ENCODE measurements around the gene TEX10. TPM values are rescaled to one million over a fixed set of nuclear protein-coding genes. Genes with fewer than 3 reads are reported as not detected.

Gene TEX10
- total and polyA plus RNA-seq, 2 of the 13 experiments (the other 11 are each of a cell fraction or from before 2014, with no cell fraction given) = 18.1 to 38.7 TPM

DNA sequence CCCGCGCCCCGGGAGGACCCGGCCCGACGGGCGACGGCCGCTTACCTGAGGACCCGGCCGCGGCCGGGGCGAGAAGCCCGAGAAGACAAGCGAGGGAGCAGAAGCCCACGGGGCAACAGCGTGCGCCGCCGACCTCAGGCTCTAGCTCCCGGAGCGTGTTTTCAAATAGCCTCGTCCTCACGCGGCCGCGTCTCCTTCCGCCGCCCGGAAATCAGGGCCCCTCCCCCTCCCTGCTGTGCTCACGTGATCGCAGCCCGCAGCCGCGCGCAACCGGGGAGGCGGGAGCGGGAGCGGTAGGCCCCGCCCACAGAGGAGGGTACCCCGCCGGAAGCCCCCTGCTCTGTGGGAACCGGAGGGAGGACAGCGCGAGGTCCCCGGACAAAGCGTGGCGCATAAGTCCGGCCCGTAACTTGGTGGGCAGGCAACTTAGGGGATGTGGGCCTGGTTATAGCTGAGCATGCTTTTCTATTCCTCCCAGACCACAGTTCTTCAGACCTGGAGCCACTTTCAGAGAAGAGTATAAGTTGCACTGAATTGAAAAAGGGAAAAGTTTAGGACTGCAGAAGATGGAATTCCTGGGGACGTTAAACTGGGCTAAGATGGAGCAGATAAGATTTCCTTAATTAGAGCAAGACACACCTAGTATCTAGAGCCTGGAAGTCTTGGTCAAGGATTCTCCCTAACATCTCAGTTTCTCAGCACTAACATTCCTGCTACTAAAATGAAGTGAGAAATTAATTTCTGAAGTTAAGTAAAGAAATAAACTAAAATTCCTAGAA lies at the start of gene TEX10 (continued):
- TF ChIP-seq, protein P1, sequence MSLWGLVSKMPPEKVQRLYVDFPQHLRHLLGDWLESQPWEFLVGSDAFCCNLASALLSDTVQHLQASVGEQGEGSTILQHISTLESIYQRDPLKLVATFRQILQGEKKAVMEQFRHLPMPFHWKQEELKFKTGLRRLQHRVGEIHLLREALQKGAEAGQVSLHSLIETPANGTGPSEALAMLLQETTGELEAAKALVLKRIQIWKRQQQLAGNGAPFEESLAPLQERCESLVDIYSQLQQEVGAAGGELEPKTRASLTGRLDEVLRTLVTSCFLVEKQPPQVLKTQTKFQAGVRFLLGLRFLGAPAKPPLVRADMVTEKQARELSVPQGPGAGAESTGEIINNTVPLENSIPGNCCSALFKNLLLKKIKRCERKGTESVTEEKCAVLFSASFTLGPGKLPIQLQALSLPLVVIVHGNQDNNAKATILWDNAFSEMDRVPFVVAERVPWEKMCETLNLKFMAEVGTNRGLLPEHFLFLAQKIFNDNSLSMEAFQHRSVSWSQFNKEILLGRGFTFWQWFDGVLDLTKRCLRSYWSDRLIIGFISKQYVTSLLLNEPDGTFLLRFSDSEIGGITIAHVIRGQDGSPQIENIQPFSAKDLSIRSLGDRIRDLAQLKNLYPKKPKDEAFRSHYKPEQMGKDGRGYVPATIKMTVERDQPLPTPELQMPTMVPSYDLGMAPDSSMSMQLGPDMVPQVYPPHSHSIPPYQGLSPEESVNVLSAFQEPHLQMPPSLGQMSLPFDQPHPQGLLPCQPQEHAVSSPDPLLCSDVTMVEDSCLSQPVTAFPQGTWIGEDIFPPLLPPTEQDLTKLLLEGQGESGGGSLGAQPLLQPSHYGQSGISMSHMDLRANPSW (CRISPR knock-in tag; IDR thresholded peaks at IDR 0.05; ENCODE audit: borderline replicate concordance) = no peak
- peak; percentile 87; the same call in 1 of the 2 replicates for TF ChIP-seq MAZ (IDR thresholded peaks at IDR 0.05; ENCODE audit: borderline replicate concordance, low read depth, low read length)
- peak; percentile 87 for TF ChIP-seq MAZ (CRISPR knock-in tag; IDR thresholded peaks at IDR 0.05; ENCODE audit: low read depth)
- TF ChIP-seq MTA1 (CRISPR knock-in tag; IDR thresholded peaks at IDR 0.05; ENCODE audit: borderline replicate concordance) = no peak; the same call in 1 of the 2 replicates
- no peak for TF ChIP-seq KAT2B (IDR thresholded peaks at IDR 0.05; ENCODE audit: borderline replicate concordance, low read depth, low read length)
- no peak for TF ChIP-seq SETDB1 (CRISPR knock-in tag; IDR thresholded peaks at IDR 0.05; ENCODE audit: borderline replicate concordance)
- TF ChIP-seq CCAR2 (optimal IDR thresholded peaks at IDR 0.05; ENCODE audit: low read depth, low read length) = no peak
- TF ChIP-seq ZNF605 (CRISPR knock-in tag; IDR thresholded peaks at IDR 0.05) = peak; percentile 97
- TF ChIP-seq, protein P2, sequence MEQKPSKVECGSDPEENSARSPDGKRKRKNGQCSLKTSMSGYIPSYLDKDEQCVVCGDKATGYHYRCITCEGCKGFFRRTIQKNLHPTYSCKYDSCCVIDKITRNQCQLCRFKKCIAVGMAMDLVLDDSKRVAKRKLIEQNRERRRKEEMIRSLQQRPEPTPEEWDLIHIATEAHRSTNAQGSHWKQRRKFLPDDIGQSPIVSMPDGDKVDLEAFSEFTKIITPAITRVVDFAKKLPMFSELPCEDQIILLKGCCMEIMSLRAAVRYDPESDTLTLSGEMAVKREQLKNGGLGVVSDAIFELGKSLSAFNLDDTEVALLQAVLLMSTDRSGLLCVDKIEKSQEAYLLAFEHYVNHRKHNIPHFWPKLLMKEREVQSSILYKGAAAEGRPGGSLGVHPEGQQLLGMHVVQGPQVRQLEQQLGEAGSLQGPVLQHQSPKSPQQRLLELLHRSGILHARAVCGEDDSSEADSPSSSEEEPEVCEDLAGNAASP (CRISPR knock-in tag; IDR thresholded peaks at IDR 0.05; ENCODE audit: borderline replicate concordance) = peak; percentile 78
- peak; percentile 98 for TF ChIP-seq BHLHE40 (IDR thresholded peaks at IDR 0.05; ENCODE audit: low read length)
- 0 out of 2 replicates have a peak, but pooled peaks have one; percentile 65 for TF ChIP-seq ZNF30 (CRISPR knock-in tag; IDR thresholded peaks at IDR 0.05)
- TF ChIP-seq ZNF382 (CRISPR knock-in tag; IDR thresholded peaks at IDR 0.05; ENCODE audit: borderline replicate concordance) = no peak
- TF ChIP-seq ISX (CRISPR knock-in tag; conservative IDR thresholded peaks at IDR 0.05) = no peak
- no peak for TF ChIP-seq EHMT2 (IDR thresholded peaks at IDR 0.05; ENCODE audit: borderline replicate concordance, low read depth, low read length)
- no peak for TF ChIP-seq SMC3 (IDR thresholded peaks at IDR 0.05; ENCODE audit: low read length)
- peak; percentile 89; the same call in 1 of the 2 replicates for TF ChIP-seq ZNF570 (CRISPR knock-in tag; IDR thresholded peaks at IDR 0.05; ENCODE audit: borderline replicate concordance)
- TF ChIP-seq ZSCAN25 (CRISPR knock-in tag; IDR thresholded peaks at IDR 0.05) = no peak; the same call in 1 of the 2 replicates
- TF ChIP-seq PPARG (CRISPR knock-in tag; conservative IDR thresholded peaks at IDR 0.05) = peak; percentile 55
- no peak; the same call in 1 of the 2 replicates for TF ChIP-seq ZNF430 (CRISPR knock-in tag; IDR thresholded peaks at IDR 0.05)
- peak; percentile 69 for TF ChIP-seq RFXAP (CRISPR knock-in tag; IDR thresholded peaks at IDR 0.05; ENCODE audit: borderline replicate concordance)
- TF ChIP-seq, protein P3, sequence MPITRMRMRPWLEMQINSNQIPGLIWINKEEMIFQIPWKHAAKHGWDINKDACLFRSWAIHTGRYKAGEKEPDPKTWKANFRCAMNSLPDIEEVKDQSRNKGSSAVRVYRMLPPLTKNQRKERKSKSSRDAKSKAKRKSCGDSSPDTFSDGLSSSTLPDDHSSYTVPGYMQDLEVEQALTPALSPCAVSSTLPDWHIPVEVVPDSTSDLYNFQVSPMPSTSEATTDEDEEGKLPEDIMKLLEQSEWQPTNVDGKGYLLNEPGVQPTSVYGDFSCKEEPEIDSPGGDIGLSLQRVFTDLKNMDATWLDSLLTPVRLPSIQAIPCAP (CRISPR knock-in tag; IDR thresholded peaks at IDR 0.05; ENCODE audit: low read depth) = no peak
- TF ChIP-seq PLRG1 (conservative IDR thresholded peaks at IDR 0.05) = no peak
- TF ChIP-seq KDM5B (CRISPR knock-in tag; IDR thresholded peaks at IDR 0.05; ENCODE audit: borderline replicate concordance) = peak; percentile 77
- TF ChIP-seq, protein P4, sequence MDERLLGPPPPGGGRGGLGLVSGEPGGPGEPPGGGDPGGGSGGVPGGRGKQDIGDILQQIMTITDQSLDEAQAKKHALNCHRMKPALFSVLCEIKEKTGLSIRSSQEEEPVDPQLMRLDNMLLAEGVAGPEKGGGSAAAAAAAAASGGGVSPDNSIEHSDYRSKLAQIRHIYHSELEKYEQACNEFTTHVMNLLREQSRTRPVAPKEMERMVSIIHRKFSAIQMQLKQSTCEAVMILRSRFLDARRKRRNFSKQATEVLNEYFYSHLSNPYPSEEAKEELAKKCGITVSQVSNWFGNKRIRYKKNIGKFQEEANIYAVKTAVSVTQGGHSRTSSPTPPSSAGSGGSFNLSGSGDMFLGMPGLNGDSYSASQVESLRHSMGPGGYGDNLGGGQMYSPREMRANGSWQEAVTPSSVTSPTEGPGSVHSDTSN (CRISPR knock-in tag; IDR thresholded peaks at IDR 0.05) = no peak
- peak; percentile 93; the same call in 1 of the 2 replicates for TF ChIP-seq ZNF225 (CRISPR knock-in tag; IDR thresholded peaks at IDR 0.05)
